Nucleus accumbens (tissue), 56 donors: Measurements from ENCODE around the gene ADIPOR1.
"Not testable (repeated sequence)": the region's sequence is repeated elsewhere in the genome, so short reads cannot be mapped to it uniquely, and the experiment has no call there.

Source experiments
- DNase-seq, 56 donors: peaks; one replicate each; lab custom pipeline; 2025; lab: John Stamatoyannopoulos, UW

The ADIPOR1 gene

GRCh38 chr1:202957733-202958543 lies at the start of gene ADIPOR1:
Gene ADIPOR1 (minus strand): TSS chr1:202958312. CDS start chr1:202951070, 7,242 bp downstream.
- DNase-seq: peak; percentile 44 to 95 (median 86)

GRCh38 chr1:203006948-203007871 lies 49.1 kb upstream of the ADIPOR1 start, which contains the start of gene TMEM183A:
Gene TMEM183A (plus strand): TSS chr1:203007374. CDS start chr1:203007466, 92 bp downstream.
- peak in 55 of 56 donors; percentile 69 to 97 (median 92) for DNase-seq

- not testable (repeated sequence) for DNase-seq
These were observed 47.5 kb upstream of the ADIPOR1 start for GRCh38 chr1:203005395-203006142.

- DNase-seq: no peak
These were observed 44.8 kb upstream of the ADIPOR1 start for GRCh38 chr1:203002951-203003350.

- no peak for DNase-seq
These were observed 43.9 kb upstream of the ADIPOR1 start for GRCh38 chr1:203001986-203002385.

GRCh38 chr1:203000217-203000944 lies 42.3 kb upstream of the ADIPOR1 start:
- no peak for DNase-seq

GRCh38 chr1:202998836-202999750 lies 41.0 kb upstream of the ADIPOR1 start:
- peak in 22 of 56 donors; percentile 1 to 69 (median 12) for DNase-seq

- no peak for DNase-seq
These were observed 36.6 kb upstream of the ADIPOR1 start for GRCh38 chr1:202994756-202995155.

GRCh38 chr1:202991112-202991511 lies 33.0 kb upstream of the ADIPOR1 start:
- DNase-seq: no peak

GRCh38 chr1:202989879-202990278 lies 31.8 kb upstream of the ADIPOR1 start:
- no peak for DNase-seq

GRCh38 chr1:202987922-202988583 lies 29.9 kb upstream of the ADIPOR1 start:
- no peak for DNase-seq

GRCh38 chr1:202987255-202987654 lies 29.1 kb upstream of the ADIPOR1 start:
- no peak for DNase-seq

GRCh38 chr1:202986120-202986519 lies 28.0 kb upstream of the ADIPOR1 start:
- DNase-seq: not testable (repeated sequence)

- DNase-seq: no peak
These were observed 24.8 kb upstream of the ADIPOR1 start for GRCh38 chr1:202982715-202983430.

- no peak for DNase-seq
These were observed 23.8 kb upstream of the ADIPOR1 start for GRCh38 chr1:202981939-202982338.

GRCh38 chr1:202979459-202979858 lies 21.3 kb upstream of the ADIPOR1 start:
- DNase-seq: no peak

- no peak for DNase-seq
These were observed 18.5 kb upstream of the ADIPOR1 start for GRCh38 chr1:202976633-202977032.
